Uterus (tissue), 4 donors: Measurements from ENCODE around the gene PACS1. TPM values are rescaled to one million over a fixed set of nuclear protein-coding genes. Genes with fewer than 3 reads are reported as not detected.

Experiments used
- DNase-seq, 2 donors: peaks; one replicate each; pipeline ENCODE4 v3.0.0-alpha.2; 2019 to 2020
- H3K27ac ChIP-seq, 2 donors: fragments of 200-600 bp; sonication (generic); 1 replicate in 1 of 2; 2 replicates in 1 of 2; pipeline ENCODE4 v1.5.1; 2016 to 2018
- H3K27me3 ChIP-seq, 2 donors: fragments of 200-600 bp; sonication (generic); one replicate each; pipeline ENCODE4 v1.5.1; 2018 to 2019; ENCODE audit warnings: control low read depth in 1 of 2
- H3K36me3 ChIP-seq, 2 donors: fragments of 200-600 bp; sonication (generic); one replicate each; pipeline ENCODE4 v1.5.1; 2019; ENCODE audit warnings: control low read depth in 1 of 2
- H3K4me1 ChIP-seq, 2 donors: fragments of 200-600 bp; sonication (generic); one replicate each; pipeline ENCODE4 v1.5.1; 2018 to 2019; ENCODE audit warnings: control low read depth in 1 of 2
- H3K4me3 ChIP-seq, 2 donors: fragments of 200-600 bp; sonication (generic); 1 replicate in 1 of 2; 2 replicates in 1 of 2; pipeline ENCODE4 v1.5.1; 2018 to 2019; ENCODE audit warnings: mild to moderate bottlenecking in 1 of 2
- H3K9me3 ChIP-seq, 2 donors: fragments of 200-600 bp; sonication (generic); one replicate each; pipeline ENCODE4 v1.5.1; 2019; ENCODE audit warnings: control low read depth in 1 of 2
- CTCF ChIP-seq, 4 experiments: fragments of 200-600 bp in 2 of 4; fragments of 450-650 bp in 2 of 4; sonication (generic) in 2 of 4; IDR thresholded peaks; one replicate each; pipeline ENCODE4 v1.5.1; 2016 to 2019; ENCODE audit warnings: antibody characterized with exemption in 4 of 4, mild to moderate bottlenecking in 2 of 4, moderate library complexity in 1 of 4
- POLR2A ChIP-seq, 2 donors: fragments of 450-650 bp; IDR thresholded peaks; one replicate each; pipeline ENCODE4 v1.6.1; 2016; ENCODE audit warnings: antibody characterized with exemption in 2 of 2, mild to moderate bottlenecking in 1 of 2, moderate library complexity in 1 of 2
- intact Hi-C: fragments of 100-400 bp; cut with DNase I; formaldehyde crosslinking; loops from one replicate; pipeline ENCODE4 v1.15.1; 2023; ENCODE audit warnings: low total_unique reads
- total RNA-seq, 4 donors: library from RNA; depleted of rRNA in 3 of 4; stranded (reverse); fragments of >200 nt in 3 of 4; gene quantifications; one replicate each; pipeline versions ENCODE4 v1.1.0 to v1.2.4, GENCODE V29; 2014 to 2023
- donor health status: DM: yes; HTN: yes; CAD: no.

PACS1 gene
- total RNA-seq, 4 donors from 2014 or later: 2.9 to 79.2 (median 57.2) TPM

DNA sequence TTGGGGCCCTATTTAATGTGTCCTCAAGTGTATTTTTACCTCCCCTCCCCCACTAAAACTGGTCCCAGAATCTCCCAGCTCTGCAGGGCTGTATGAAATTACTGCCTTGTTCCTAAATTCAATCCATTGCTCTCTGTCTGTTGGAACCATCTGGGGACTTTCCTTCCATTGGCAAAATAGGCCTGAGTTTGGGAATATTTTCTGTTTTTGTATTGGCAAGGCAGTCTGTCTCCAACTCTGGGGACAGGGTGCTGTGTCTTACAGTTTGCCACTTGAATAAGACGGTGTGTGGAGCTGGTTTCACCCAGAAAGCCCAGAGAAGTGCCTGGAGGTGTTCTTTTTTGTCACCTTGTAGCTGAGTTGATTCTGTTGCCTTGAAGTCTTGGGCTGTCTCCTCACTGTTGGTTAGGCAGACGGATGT, 1.3 kb downstream of the PACS1 start:
- intact Hi-C loops: no loop called here
- H3K27me3 ChIP-seq: no peaks in the 10 kb centered on the region
- H3K4me1 ChIP-seq: no peaks in the 10 kb centered on the region
- peak overlapping the region; percentile 85 to 89 for H3K27ac ChIP-seq
- no peaks in the 10 kb centered on the region for H3K9me3 ChIP-seq
- no peak for DNase-seq
- peak overlapping the region; percentile 38 to 97 for H3K4me3 ChIP-seq
- no peaks in the 10 kb centered on the region for H3K36me3 ChIP-seq
- no peak for TF ChIP-seq POLR2A (IDR thresholded peaks at IDR 0.05)
- no peak for TF ChIP-seq CTCF (IDR thresholded peaks at IDR 0.05)

DNA sequence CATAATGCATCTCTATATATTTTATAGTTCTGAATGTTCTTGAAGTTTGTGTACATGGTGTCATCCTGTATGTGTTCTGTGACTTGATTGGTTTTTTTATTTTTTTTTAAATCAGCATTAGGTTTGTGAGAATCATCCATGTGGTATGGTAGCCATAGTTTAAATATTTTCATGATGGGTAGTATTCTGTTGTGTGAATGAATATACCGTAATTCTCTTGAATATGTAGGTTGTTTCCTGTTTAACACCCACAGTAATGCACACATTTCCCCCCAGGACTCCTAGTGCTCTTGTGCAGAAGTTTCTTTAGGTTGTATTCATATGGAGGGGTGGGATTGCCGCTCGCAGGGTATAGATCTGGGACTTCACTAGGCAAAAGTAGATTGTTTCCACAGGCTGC, 2.0 kb downstream of the PACS1 start:
- TF ChIP-seq POLR2A (IDR thresholded peaks at IDR 0.05) (no peak), CTCF (IDR thresholded peaks at IDR 0.05) (no peak)
- no peaks in the 10 kb centered on the region for H3K27me3 ChIP-seq
- DNase-seq: no peak
- H3K27ac ChIP-seq: no peak overlapping the region
- intact Hi-C loops: no loop called here
- no peaks in the 10 kb centered on the region for H3K9me3 ChIP-seq
- H3K36me3 ChIP-seq: no peaks in the 10 kb centered on the region
- H3K4me3 ChIP-seq: no peak overlapping the region
- H3K4me1 ChIP-seq: no peaks in the 10 kb centered on the region

DNA sequence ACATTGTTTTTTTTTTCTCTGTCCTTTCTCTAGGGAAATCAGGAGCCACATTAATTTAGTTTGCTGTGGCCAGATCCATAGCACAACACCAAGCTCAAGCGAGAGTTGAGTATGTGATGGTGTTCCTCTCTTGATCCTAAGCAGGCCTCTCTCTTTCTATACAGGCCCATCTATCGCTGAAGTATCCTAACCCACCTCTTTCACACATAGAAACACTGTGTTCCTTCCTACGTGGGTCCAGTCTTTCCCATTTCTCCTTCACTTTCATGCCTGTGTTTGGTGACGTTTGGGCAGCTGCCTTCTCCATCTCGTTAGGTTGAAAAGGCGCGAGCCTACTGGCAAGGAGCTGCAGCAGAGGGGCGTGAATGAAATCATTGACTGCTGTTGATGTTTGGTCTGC, 2.4 kb downstream of the PACS1 start:
- Histone ChIP-seq H3K27me3 (no peaks in the 10 kb centered on the region), H3K36me3 (no peaks in the 10 kb centered on the region), H3K4me1 (no peaks in the 10 kb centered on the region), H3K4me3 (no peak overlapping the region), H3K9me3 (no peaks in the 10 kb centered on the region), H3K27ac (no peak overlapping the region)
- no peak for DNase-seq
- intact Hi-C loops: no loop called here
- TF ChIP-seq POLR2A (IDR thresholded peaks at IDR 0.05) (no peak), CTCF (IDR thresholded peaks at IDR 0.05) (no peak)

DNA sequence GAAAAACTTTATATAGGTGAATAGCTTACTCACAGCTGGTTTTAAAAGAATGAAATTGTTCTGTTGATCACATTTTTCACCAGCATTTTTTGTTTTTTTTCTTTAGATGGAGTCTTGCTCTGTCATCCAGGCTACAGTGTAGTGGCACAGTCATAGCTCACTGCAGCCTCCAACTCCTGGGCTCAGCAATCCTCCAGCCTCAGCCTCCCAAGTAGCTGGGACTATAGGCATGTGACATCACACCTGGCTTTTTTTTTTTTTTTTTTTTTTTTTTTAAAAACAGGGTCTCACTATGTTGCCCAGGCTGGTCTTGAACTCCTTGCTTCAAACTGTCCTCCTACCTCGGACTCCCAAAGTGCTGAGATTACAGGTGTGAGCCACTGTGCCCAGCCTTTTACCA, 3.6 kb downstream of the PACS1 start:
- TF ChIP-seq CTCF (IDR thresholded peaks at IDR 0.05): no peak
- TF ChIP-seq POLR2A (IDR thresholded peaks at IDR 0.05): no peak
- Histone ChIP-seq H3K4me3 (no peak overlapping the region), H3K36me3 (no peaks in the 10 kb centered on the region), H3K9me3 (no peaks in the 10 kb centered on the region), H3K4me1 (no peaks in the 10 kb centered on the region), H3K27ac (no peak overlapping the region), H3K27me3 (no peaks in the 10 kb centered on the region)
- no peak for DNase-seq
- intact Hi-C loops: no loop called here

DNA sequence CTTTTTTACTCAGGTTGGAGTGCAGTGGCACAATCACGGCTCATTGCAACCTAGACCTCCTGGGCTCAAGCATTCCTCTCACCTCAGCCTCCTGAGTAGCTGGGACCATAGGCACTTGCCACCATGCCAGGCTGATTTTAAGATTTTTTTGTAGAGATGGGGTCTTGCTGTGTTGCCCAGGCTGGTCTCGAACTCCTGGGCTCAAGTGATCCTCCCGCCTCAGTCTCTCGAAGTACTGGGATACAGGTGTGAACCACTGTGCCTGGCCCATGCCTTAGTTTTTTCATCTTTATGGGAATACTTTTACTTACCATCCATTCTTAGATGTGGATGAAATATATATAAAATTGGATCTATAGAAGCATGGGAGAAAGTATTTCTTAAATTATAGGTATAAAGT, 5.2 kb downstream of the PACS1 start:
- TF ChIP-seq CTCF (IDR thresholded peaks at IDR 0.05): no peak
- no peak overlapping the region for H3K27ac ChIP-seq
- no peak overlapping the region for H3K4me3 ChIP-seq
- H3K36me3 ChIP-seq: no peaks in the 10 kb centered on the region
- H3K4me1 ChIP-seq: peaks cover 0 to 2% of the 10 kb centered on the region in 2 donors
- intact Hi-C loops: no loop called here
- H3K9me3 ChIP-seq: no peaks in the 10 kb centered on the region
- no peak for DNase-seq
- H3K27me3 ChIP-seq: no peaks in the 10 kb centered on the region
